Measurements from ENCODE around the gene SNUPN. TPM values are rescaled to one million over a fixed set of nuclear protein-coding genes. Genes with fewer than 3 reads are reported as not detected.

The SNUPN gene
- total RNA-seq, 4 donors from 2014 or later: 24.7 to 31.8 (median 27.8) TPM

DNA sequence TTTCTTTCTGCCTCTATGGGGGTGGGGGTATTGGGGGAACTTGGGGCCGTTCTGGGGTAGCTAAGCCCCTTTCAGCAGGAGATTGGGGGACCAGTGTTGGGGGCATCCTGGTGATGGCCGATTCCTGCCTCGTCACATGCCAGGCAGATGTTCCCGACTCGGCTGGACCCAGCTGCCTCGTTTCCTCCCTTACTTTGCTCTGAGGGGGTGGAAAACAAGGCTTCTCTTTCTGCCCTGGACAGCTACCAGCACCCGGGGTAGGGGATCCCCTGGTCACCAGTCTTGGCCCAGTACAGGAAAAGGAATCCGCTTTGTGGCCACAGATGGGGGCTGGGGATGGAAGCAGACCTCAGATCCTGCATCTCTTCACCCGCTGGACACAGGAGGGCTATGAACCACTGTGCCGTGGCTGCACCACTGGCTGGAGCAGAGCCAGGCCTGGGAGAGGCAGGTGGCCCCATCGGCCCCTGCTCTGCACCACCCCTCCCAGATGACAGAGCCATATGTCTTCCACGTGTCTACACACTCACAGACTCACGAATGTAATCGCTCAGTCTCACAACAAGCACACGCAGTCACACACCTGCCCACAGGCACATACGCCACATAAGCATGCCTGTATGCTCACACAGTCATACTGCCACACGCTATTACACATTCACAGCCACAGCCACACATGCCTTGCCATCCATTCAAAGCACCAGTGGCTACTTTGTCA lies 34.6 kb upstream of the SNUPN start:
- Histone ChIP-seq H3K4me1 (peaks cover 30 to 51% of the 10 kb centered on the region in 2 donors), H3K9me3 (no peaks in the 10 kb centered on the region), H3K27ac (peak overlapping the region; percentile 90 to 94 (median 90)), H3K4me3 (replicated peaks in 1 of 3) (no peak overlapping the region), H3K27me3 (no peaks in the 10 kb centered on the region), H3K36me3 (peaks cover 0 to 7% of the 10 kb centered on the region in 2 donors)
- TF ChIP-seq POLR2A (IDR thresholded peaks at IDR 0.05): no peak
- TF ChIP-seq, protein P1, sequence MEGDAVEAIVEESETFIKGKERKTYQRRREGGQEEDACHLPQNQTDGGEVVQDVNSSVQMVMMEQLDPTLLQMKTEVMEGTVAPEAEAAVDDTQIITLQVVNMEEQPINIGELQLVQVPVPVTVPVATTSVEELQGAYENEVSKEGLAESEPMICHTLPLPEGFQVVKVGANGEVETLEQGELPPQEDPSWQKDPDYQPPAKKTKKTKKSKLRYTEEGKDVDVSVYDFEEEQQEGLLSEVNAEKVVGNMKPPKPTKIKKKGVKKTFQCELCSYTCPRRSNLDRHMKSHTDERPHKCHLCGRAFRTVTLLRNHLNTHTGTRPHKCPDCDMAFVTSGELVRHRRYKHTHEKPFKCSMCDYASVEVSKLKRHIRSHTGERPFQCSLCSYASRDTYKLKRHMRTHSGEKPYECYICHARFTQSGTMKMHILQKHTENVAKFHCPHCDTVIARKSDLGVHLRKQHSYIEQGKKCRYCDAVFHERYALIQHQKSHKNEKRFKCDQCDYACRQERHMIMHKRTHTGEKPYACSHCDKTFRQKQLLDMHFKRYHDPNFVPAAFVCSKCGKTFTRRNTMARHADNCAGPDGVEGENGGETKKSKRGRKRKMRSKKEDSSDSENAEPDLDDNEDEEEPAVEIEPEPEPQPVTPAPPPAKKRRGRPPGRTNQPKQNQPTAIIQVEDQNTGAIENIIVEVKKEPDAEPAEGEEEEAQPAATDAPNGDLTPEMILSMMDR (IDR thresholded peaks at IDR 0.05): no peak
- intact Hi-C loops (cut with DNase I): loop anchor here (10.0 kb wide), 1 partner anchor 295 kb away; the partner anchor contains the start of gene MAN2C1
- DNase-seq: no peak
- 78 to 83% methylated on average over 16 of the region's 17 CpGs for WGBS, 2 donors

DNA sequence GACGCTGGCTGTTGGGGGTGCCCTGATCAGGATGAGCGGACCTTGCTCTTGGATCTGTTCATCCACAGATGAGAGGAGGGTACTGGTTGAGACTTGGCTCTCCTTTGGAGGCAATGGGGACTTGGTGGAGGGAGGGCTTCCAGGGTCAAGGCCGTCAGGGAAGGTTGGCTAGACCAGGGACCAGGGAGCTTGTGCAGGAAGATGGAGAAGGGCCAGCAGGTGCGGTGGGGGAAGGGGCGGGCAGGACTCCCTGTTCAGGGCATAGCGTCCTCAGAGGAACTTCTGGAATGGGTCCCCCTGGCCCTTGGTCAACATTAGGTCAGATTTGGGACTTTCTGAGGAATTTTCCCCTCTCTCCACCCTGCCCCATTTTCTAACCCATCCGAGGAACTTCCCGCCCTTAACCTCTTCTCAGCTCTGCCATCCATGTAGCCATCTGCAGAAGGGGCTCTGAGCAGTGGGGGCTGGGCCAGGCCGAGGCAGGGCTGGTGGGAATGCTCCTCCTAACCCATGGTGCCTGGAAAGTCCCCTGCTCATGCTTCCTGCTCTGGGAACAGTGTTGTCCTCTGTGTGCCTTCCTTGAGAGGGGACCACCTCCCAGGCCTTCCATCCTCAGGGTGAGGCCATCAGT lies 33.7 kb upstream of the SNUPN start:
- Histone ChIP-seq H3K4me1 (peaks cover 31 to 60% of the 10 kb centered on the region in 2 donors), H3K27ac (peak overlapping the region; percentile 33 to 90 (median 90))
- intact Hi-C loops (cut with DNase I): loop anchor here (10.0 kb wide), 1 partner anchor 294 kb away; the partner anchor contains the start of gene MAN2C1

DNA sequence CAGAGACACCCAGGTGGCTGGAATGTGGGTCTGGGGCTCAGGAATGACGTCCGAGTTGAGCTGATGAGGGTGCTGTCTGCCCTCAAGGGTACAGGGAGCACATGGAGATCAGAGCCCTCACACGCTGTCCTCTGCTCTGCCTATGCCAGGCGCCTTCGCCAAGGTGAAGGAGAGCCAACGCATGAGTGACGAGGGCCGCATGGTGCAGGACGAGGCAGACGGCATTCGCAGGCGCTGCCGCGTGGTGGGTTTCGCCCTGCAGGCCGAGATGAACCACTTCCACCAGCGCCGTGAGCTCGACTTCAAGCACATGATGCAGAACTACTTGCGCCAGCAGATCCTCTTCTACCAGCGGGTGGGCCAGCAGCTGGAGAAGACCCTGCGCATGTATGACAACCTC lies 31.3 kb upstream of the SNUPN start:
- WGBS, 2 donors: 92% methylated on average over 20 to 22 of the region's 22 CpGs
- Histone ChIP-seq H3K4me1 (peaks cover 38 to 77% of the 10 kb centered on the region in 2 donors), H3K4me3 (replicated peaks in 1 of 3) (no peak overlapping the region), H3K36me3 (peaks cover 0 to 7% of the 10 kb centered on the region in 2 donors), H3K27ac (no peak overlapping the region), H3K27me3 (no peaks in the 10 kb centered on the region), H3K9me3 (no peaks in the 10 kb centered on the region)
- intact Hi-C loops (cut with DNase I): loop anchor here (10.0 kb wide), 1 partner anchor 292 kb away; the partner anchor contains the start of gene MAN2C1
- TF ChIP-seq POLR2A (IDR thresholded peaks at IDR 0.05): no peak
- TF ChIP-seq, protein P1 (IDR thresholded peaks at IDR 0.05): no peak
- DNase-seq: no peak

More for the DNA sequence above, 33.7 kb upstream of the SNUPN start:
- TF ChIP-seq, protein P1 (IDR thresholded peaks at IDR 0.05): no peak
- TF ChIP-seq POLR2A (IDR thresholded peaks at IDR 0.05): no peak
- Histone ChIP-seq H3K36me3 (peaks cover 0 to 7% of the 10 kb centered on the region in 2 donors), H3K4me3 (replicated peaks in 1 of 3) (no peak overlapping the region), H3K27me3 (no peaks in the 10 kb centered on the region), H3K9me3 (no peaks in the 10 kb centered on the region)
- 67 to 78% methylated on average over 9 of the region's 9 CpGs for WGBS, 2 donors
- no peak for DNase-seq

DNA sequence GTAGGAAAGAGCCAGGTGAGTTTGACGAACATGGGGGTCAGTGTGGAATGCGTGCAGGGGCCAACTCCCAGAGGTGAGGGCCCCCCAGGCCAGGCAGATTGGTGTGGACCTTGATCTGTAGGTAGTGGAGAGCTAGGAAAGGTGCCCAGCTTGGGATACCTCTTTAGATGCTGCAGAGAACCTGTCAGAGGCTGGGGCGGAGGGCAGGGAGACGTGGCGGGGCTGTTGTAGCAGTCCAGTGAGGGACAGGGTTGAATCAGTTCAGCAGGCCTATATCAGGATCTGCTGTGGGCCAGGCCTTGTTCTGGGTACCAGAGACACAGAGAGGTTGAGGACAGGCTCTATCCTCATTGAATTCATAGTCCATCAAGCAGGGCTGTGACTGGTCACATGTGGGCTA lies 30.8 kb upstream of the SNUPN start:
- H3K9me3 ChIP-seq: no peaks in the 10 kb centered on the region
- H3K4me1 ChIP-seq: peaks cover 38 to 77% of the 10 kb centered on the region in 2 donors
- no peak overlapping the region for H3K27ac ChIP-seq
- intact Hi-C loops (cut with DNase I): loop anchor here (10.0 kb wide), 1 partner anchor 292 kb away; the partner anchor contains the start of gene MAN2C1
- 89 to 91% methylated on average over 5 of the region's 5 CpGs for WGBS, 2 donors
- DNase-seq: no peak
- TF ChIP-seq, protein P1 (IDR thresholded peaks at IDR 0.05): no peak
- no peak for TF ChIP-seq POLR2A (IDR thresholded peaks at IDR 0.05)
- H3K36me3 ChIP-seq: peaks cover 0 to 7% of the 10 kb centered on the region in 2 donors
- H3K4me3 ChIP-seq (replicated peaks in 1 of 3): no peak overlapping the region
- no peaks in the 10 kb centered on the region for H3K27me3 ChIP-seq
